CD8-positive, alpha-beta memory T cell (primary cell): ENCODE data around the gene ITGB8. TPM values are rescaled to one million over a fixed set of nuclear protein-coding genes. Genes with fewer than 3 reads are reported as not detected.

Source experiments
- CTCF ChIA-PET: fragments of 350-600 bp; sonication (Branson Sonifier 250); formaldehyde crosslinking; loops from one replicate; lab custom pipeline; 2021; ENCODE audit warnings: antibody characterized with exemption; lab: Charles Lee
- POLR2A ChIA-PET: fragments of 350-600 bp; sonication (Branson Sonifier 250); formaldehyde crosslinking; loops from one replicate; lab custom pipeline; 2021; ENCODE audit warnings: antibody characterized with exemption; lab: Charles Lee
- DNase-seq, 5 donors: peaks; one replicate each; pipeline versions ENCODE4 v3.0.0 to v3.0.0-alpha.2; 2020 to 2022; ENCODE audit warnings: mixed read lengths in 1 of 5
- H3K27ac ChIP-seq: one replicate; pipeline ENCODE4 v1.7.0; 2013; ENCODE audit warnings: low read depth, mild to moderate bottlenecking, low read length, moderate library complexity
- H3K27me3 ChIP-seq: 2 replicates; pipeline ENCODE4 v1.7.0; 2013; ENCODE audit warnings: low read length, mild to moderate bottlenecking; ENCODE audit not compliant: insufficient read depth, poor library complexity, severe bottlenecking
- H3K36me3 ChIP-seq: 2 replicates; pipeline ENCODE4 v1.7.0; 2013; ENCODE audit warnings: mild to moderate bottlenecking, low read length, moderate library complexity; ENCODE audit not compliant: insufficient read depth
- H3K4me1 ChIP-seq: 2 replicates; pipeline ENCODE4 v1.7.0; 2013; ENCODE audit warnings: mild to moderate bottlenecking, low read length, moderate library complexity; ENCODE audit not compliant: insufficient read depth
- H3K4me3 ChIP-seq: 2 replicates; pipeline ENCODE4 v1.7.0; 2013; ENCODE audit warnings: mild to moderate bottlenecking, low read length
- H3K9me3 ChIP-seq: 2 replicates; pipeline ENCODE4 v1.7.0; 2013; ENCODE audit warnings: mild to moderate bottlenecking, low read length
- H3K27ac Mint-ChIP-seq, 8 donors: one replicate each; pipeline ENCODE4 v1.8.0; 2020 to 2021; ENCODE audit warnings: mixed read lengths in 8 of 8, mild to moderate bottlenecking in 6 of 8, inconsistent platforms in 3 of 8, moderate library complexity in 3 of 8
- H3K27me3 Mint-ChIP-seq, 2 donors: one replicate each; pipeline ENCODE4 v1.8.0; 2020 to 2021; ENCODE audit warnings: mixed read lengths in 2 of 2, mild to moderate bottlenecking in 1 of 2, moderate library complexity in 1 of 2
- H3K36me3 Mint-ChIP-seq, 3 donors: one replicate each; pipeline ENCODE4 v1.8.0; 2020 to 2021; ENCODE audit warnings: mixed read lengths in 3 of 3, inconsistent platforms in 1 of 3, mild to moderate bottlenecking in 1 of 3
- H3K4me1 Mint-ChIP-seq, 3 donors: one replicate each; pipeline ENCODE4 v1.8.0; 2020 to 2021; ENCODE audit warnings: mixed read lengths in 3 of 3, inconsistent platforms in 1 of 3, mild to moderate bottlenecking in 1 of 3
- H3K4me3 Mint-ChIP-seq, 7 donors: one replicate each; pipeline ENCODE4 v1.8.0; 2020 to 2021; ENCODE audit warnings: mixed read lengths in 7 of 7, mild to moderate bottlenecking in 6 of 7, moderate library complexity in 4 of 7, inconsistent platforms in 2 of 7
- H3K9me3 Mint-ChIP-seq, 5 donors: one replicate each; pipeline ENCODE4 v1.8.0; 2020 to 2022; ENCODE audit warnings: mixed read lengths in 5 of 5, mild to moderate bottlenecking in 3 of 5, moderate library complexity in 2 of 5, inconsistent platforms in 1 of 5
- polyA plus RNA-seq: library from polyadenylated mRNA; unstranded; fragments of 300-500 nt; fragmentation: Illumina TruSeq; gene quantifications from one replicate; pipeline ENCODE4 v1.2.3, GENCODE V29; 2021
- total RNA-seq, 2 experiments: library from RNA; stranded (reverse); gene quantifications; one replicate each; pipeline ENCODE4 v1.2.3, GENCODE V29; 2021

Gene ITGB8
- total and polyA plus RNA-seq, 3 experiments from 2014 or later, result 0.11 to 0.27 TPM; not detected in 1

DNA sequence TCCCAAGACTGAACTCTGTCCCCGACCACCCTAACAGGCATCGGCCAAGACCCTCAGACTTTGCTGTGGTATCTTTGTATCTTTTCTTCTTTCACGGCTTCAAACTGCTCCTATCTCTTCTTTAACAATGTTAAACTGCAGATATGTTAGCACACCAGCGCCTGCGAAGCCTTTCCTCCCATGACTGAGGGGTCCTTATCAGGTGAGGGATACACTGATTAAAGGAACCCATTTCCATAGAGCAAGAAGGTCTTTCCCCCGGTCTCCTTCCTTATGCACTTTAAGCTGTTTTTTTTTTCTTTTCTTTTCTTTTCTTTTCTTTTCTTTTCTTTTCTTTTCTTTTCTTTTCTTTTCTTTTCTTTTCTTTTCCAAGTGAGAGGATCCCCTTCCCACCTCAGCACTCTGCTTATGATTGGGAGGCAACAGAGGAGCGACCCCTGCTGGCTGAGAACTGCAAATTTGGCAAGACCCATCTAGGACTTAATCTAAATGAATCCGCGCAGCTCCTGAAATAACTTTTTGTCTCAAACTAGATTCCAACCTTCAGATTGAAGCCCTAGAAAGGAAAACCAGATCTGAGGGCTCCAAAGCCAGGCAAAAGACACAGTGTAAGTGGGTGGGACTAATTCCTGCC lies 109.9 kb downstream of the ITGB8 start:
- no peak overlapping the region for H3K4me3 Mint-ChIP-seq
- POLR2A ChIA-PET, result no interaction called here
- H3K27ac Mint-ChIP-seq, result no peak overlapping the region

DNA sequence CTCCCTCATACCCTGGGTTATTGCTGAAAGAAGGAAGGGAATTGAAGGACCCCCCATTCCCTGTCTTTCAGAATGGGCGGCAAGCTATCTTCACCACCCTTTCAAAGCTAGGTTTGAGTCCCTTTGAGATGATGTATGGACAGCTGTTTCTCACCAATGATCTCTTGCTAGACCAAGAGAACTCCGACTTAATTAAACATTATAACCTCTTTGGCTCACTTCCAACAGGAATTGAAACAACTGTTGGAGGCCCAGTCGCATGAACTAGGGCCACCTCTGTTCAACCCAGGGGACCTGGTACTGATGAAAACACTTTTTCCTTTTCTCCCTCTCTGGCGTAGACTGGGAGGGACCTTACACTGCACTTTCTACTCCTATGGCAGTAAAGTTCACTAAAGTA lies 110.6 kb downstream of the ITGB8 start:
- H3K4me3 Mint-ChIP-seq, result no peak overlapping the region
- CTCF ChIA-PET, result no interaction called here
- H3K4me1 ChIP-seq, result no peaks in the 10 kb centered on the region

More for the DNA sequence above, 109.9 kb downstream of the ITGB8 start:
- Mint-ChIP-seq H3K4me1 (no peaks in the 10 kb centered on the region), H3K36me3 (no peaks in the 10 kb centered on the region), H3K27me3 (no peaks in the 10 kb centered on the region), H3K9me3 (peaks cover 0 to 13% (median 5%) of the 10 kb centered on the region in 5 donors)
- CTCF ChIA-PET, result no interaction called here
- Histone ChIP-seq H3K9me3 (no peaks in the 10 kb centered on the region), H3K27ac (no peak overlapping the region), H3K4me3 (no peak overlapping the region), H3K4me1 (no peaks in the 10 kb centered on the region), H3K27me3 (no peaks in the 10 kb centered on the region), H3K36me3 (no peaks in the 10 kb centered on the region)
- DNase-seq, result no peak

DNA sequence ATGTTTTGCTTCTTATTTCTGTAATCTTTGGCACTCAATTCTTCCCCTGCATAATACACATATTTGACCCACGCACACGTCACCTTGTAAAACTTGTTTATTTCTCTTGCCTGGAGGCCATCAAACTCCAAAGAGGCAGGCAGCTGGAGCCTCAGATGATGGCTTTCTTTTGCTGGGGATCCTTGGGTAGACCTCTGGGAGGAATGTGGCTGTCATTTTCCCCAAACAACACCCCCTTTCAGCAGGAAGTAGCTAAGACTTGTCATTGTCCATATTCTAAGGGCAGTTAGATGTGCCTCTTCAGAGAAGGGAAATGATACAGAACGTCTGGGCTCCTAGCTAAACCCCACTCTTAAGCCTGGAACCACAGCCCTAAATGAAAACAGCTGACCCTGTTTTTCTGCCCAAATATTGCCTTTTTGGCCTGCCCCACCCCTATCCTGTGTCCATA lies 111.3 kb downstream of the ITGB8 start:
- DNase-seq, result no peak
- Mint-ChIP-seq H3K9me3 (peaks cover 0 to 14% (median 5%) of the 10 kb centered on the region in 5 donors), H3K27ac (no peak overlapping the region), H3K36me3 (no peaks in the 10 kb centered on the region), H3K4me3 (no peak overlapping the region), H3K27me3 (no peaks in the 10 kb centered on the region), H3K4me1 (no peaks in the 10 kb centered on the region)
- CTCF ChIA-PET, result no interaction called here
- POLR2A ChIA-PET, result no interaction called here
- H3K9me3 ChIP-seq, result no peaks in the 10 kb centered on the region
- no peak overlapping the region for H3K27ac ChIP-seq
- H3K36me3 ChIP-seq, result no peaks in the 10 kb centered on the region
- H3K4me3 ChIP-seq, result no peak overlapping the region
- H3K27me3 ChIP-seq, result no peaks in the 10 kb centered on the region
- H3K4me1 ChIP-seq, result no peaks in the 10 kb centered on the region

More for the DNA sequence above, 110.6 kb downstream of the ITGB8 start:
- no peak for DNase-seq
- Mint-ChIP-seq H3K36me3 (no peaks in the 10 kb centered on the region), H3K4me1 (no peaks in the 10 kb centered on the region), H3K27me3 (no peaks in the 10 kb centered on the region), H3K27ac (no peak overlapping the region), H3K9me3 (peaks cover 0 to 14% (median 5%) of the 10 kb centered on the region in 5 donors)
- no peak overlapping the region for H3K4me3 ChIP-seq
- H3K27ac ChIP-seq, result no peak overlapping the region
- no peaks in the 10 kb centered on the region for H3K36me3 ChIP-seq
- H3K27me3 ChIP-seq, result no peaks in the 10 kb centered on the region
- POLR2A ChIA-PET, result no interaction called here
- H3K9me3 ChIP-seq, result no peaks in the 10 kb centered on the region

DNA sequence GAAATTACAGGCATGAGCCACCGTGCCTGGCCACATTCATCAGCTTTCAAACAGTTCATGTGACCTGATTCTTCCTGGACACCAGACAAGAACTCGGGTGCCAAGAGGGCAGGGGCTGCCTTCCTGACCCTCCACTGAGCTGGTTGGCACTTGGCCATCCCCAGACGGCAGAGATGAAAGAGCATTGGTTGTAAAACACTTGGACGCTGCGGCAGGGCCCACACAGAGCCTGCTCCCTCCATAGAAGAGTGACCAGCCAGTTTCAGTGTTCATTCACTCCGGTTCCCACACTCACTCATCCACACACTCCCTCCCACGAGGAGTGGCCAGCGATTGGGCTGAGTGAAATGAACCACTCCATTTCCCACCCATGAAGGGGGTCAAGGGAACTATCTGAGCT lies 112.3 kb downstream of the ITGB8 start:
- ChIA-PET CTCF (no interaction called here), POLR2A (no interaction called here)
- H3K27me3 Mint-ChIP-seq, result no peaks in the 10 kb centered on the region
- Histone ChIP-seq H3K4me1 (no peaks in the 10 kb centered on the region), H3K27me3 (no peaks in the 10 kb centered on the region), H3K27ac (no peak overlapping the region), H3K36me3 (no peaks in the 10 kb centered on the region), H3K9me3 (no peaks in the 10 kb centered on the region), H3K4me3 (no peak overlapping the region)
- peaks cover 0 to 14% (median 3%) of the 10 kb centered on the region in 5 donors for H3K9me3 Mint-ChIP-seq
- H3K4me3 Mint-ChIP-seq, result no peak overlapping the region
- no peaks in the 10 kb centered on the region for H3K36me3 Mint-ChIP-seq
- no peak overlapping the region for H3K27ac Mint-ChIP-seq
- DNase-seq, result no peak
- H3K4me1 Mint-ChIP-seq, result no peaks in the 10 kb centered on the region

- Histone ChIP-seq H3K27me3 (no peaks in the 10 kb centered on the region), H3K36me3 (no peaks in the 10 kb centered on the region), H3K27ac (no peak overlapping the region), H3K9me3 (no peaks in the 10 kb centered on the region), H3K4me3 (no peak overlapping the region), H3K4me1 (no peaks in the 10 kb centered on the region)
- no peaks in the 10 kb centered on the region for H3K4me1 Mint-ChIP-seq
- peaks cover 0 to 17% (median 5%) of the 10 kb centered on the region in 5 donors for H3K9me3 Mint-ChIP-seq
- ChIA-PET POLR2A (no interaction called here), CTCF (interaction anchor here (0.8 kb wide), 1 partner anchor 11 kb away, joined by 3 read pairs; no protein-coding TSS in a partner anchor)
- DNase-seq, result no peak
- no peaks in the 10 kb centered on the region for H3K27me3 Mint-ChIP-seq
- no peak overlapping the region for H3K27ac Mint-ChIP-seq
- H3K4me3 Mint-ChIP-seq, result no peak overlapping the region
- H3K36me3 Mint-ChIP-seq, result no peaks in the 10 kb centered on the region
Observed at GRCh38 chr7:20444030-20444800, 113.5 kb downstream of the ITGB8 start.

DNA sequence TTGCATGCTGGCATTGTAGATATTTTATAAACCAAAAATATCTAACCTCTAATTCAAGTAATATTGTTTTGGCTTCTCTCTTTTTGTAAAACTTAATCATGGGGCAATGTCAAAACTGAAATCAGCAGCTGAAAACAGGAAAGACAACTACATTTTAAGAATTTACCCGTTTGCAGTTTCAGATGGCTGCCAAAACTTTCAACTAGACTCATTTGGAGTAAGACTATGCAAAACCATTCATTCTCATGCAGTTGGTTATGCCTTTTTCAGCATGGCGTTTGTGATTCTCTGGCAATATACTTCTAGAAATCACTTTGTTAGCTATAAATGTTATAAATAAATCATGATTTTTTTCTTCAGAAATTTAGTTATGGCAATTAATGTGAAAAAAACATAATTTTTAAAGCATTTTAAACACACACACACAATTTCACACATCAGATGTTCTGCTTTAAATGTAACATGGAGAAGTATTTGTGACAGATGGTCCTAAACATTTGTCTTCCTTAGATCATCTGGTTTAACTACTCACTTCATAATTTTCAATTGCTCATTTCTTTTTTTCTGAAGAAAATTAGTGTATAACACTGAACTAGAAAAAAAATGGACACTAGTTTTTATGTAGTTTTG lies 116.4 kb downstream of the ITGB8 start:
- Mint-ChIP-seq H3K9me3 (peaks cover 0 to 13% (median under 1%) of the 10 kb centered on the region in 5 donors), H3K4me1 (no peaks in the 10 kb centered on the region), H3K27ac (no peak overlapping the region), H3K27me3 (no peaks in the 10 kb centered on the region), H3K36me3 (no peaks in the 10 kb centered on the region), H3K4me3 (no peak overlapping the region)
- no peaks in the 10 kb centered on the region for H3K36me3 ChIP-seq
- H3K27ac ChIP-seq, result no peak overlapping the region
- no peak overlapping the region for H3K4me3 ChIP-seq
- no peak for DNase-seq
- H3K9me3 ChIP-seq, result no peaks in the 10 kb centered on the region
- POLR2A ChIA-PET, result no interaction called here
- H3K27me3 ChIP-seq, result no peaks in the 10 kb centered on the region
- CTCF ChIA-PET, result no interaction called here
- H3K4me1 ChIP-seq, result no peaks in the 10 kb centered on the region

DNA sequence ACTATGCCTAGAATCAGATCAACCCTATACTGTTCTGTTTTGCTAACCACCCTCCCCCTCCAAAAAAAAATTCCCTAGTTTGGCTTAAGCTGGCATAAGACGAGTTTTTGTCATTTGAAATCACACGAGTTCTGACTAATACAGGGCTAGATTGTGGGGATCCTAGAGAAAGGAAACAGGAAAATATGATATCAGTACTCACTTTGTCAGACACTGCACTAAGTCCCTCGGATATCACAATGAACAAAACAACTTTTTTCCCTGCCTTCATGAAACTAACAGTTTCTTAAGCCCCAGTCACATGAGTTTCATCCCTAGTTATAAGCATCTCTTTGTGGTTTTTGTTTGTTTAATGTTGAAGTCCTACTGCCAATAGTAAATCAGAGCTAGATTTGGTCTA lies 118.5 kb downstream of the ITGB8 start:
- Mint-ChIP-seq H3K27ac (no peak overlapping the region), H3K4me1 (no peaks in the 10 kb centered on the region), H3K36me3 (no peaks in the 10 kb centered on the region), H3K4me3 (no peak overlapping the region), H3K27me3 (no peaks in the 10 kb centered on the region), H3K9me3 (peaks cover 0 to 12% (median 0%) of the 10 kb centered on the region in 5 donors)
- H3K36me3 ChIP-seq, result no peaks in the 10 kb centered on the region
- ChIA-PET POLR2A (no interaction called here), CTCF (no interaction called here)
- no peak overlapping the region for H3K4me3 ChIP-seq
- H3K27me3 ChIP-seq, result no peaks in the 10 kb centered on the region
- H3K27ac ChIP-seq, result no peak overlapping the region
- H3K9me3 ChIP-seq, result no peaks in the 10 kb centered on the region
- DNase-seq, result no peak
- no peaks in the 10 kb centered on the region for H3K4me1 ChIP-seq

DNA sequence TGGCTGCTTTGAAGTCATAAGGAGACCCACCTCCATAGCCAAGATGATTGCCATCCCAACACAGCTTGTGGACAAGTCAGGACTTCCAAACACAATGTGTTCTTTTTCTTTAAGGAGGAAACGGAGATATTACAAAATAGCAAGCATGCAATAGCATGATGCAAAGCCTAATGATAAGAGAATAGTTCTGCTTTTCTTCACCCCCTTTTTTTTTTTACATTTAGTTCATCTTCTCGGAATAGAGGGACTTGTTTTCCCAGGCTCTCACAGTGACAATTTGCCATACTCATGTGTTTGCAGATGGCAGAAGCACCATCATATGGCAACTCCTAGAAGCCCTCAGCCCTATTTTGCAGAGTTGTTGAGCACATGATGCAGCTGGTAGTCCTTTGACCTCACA lies 119.8 kb downstream of the ITGB8 start:
- H3K9me3 ChIP-seq, result no peaks in the 10 kb centered on the region
- H3K9me3 Mint-ChIP-seq, result peaks cover 0 to 6% (median 0%) of the 10 kb centered on the region in 5 donors
- no peaks in the 10 kb centered on the region for H3K27me3 Mint-ChIP-seq
- no peak overlapping the region for H3K4me3 Mint-ChIP-seq
- H3K36me3 ChIP-seq, result no peaks in the 10 kb centered on the region
- no peaks in the 10 kb centered on the region for H3K4me1 Mint-ChIP-seq
- DNase-seq, result no peak
- no peak overlapping the region for H3K4me3 ChIP-seq
- no peak overlapping the region for H3K27ac Mint-ChIP-seq
- ChIA-PET POLR2A (no interaction called here), CTCF (no interaction called here)
- H3K4me1 ChIP-seq, result no peaks in the 10 kb centered on the region
- H3K27me3 ChIP-seq, result no peaks in the 10 kb centered on the region
- no peak overlapping the region for H3K27ac ChIP-seq
- no peaks in the 10 kb centered on the region for H3K36me3 Mint-ChIP-seq
